Natural killer cell treated with Interleukin-12 subunit alpha and Interleukin-12 subunit beta and Interleukin-15 and Interleukin-18, amount 100 ng/mL, for 72 hours (primary cell): ENCODE data around the gene SMCR8. TPM values are rescaled to one million over a fixed set of nuclear protein-coding genes. Genes with fewer than 3 reads are reported as not detected.
A peak's percentile ranks its signal among the peaks of the same experiment; 100 is the strongest.
"Not testable (repeated sequence)": the region's sequence is repeated elsewhere in the genome, so short reads cannot be mapped to it uniquely, and the experiment has no call there.

Source experiments
- ATAC-seq, 2 donors: fragments of 150-1000 bp; cut with Tn5 transposase in 1 of 2; sonication (Bioruptor Pico), chemical (Tn5 transposase) in 1 of 2; 2 replicates each; pipeline ENCODE4 v1.10.0; 2021
- DNase-seq: peaks from one replicate; pipeline ENCODE4 v3.0.0; 2022; ENCODE audit warnings: low spot score
- H3K27ac Mint-ChIP-seq, 2 donors: 1 replicate in 1 of 2; 2 replicates in 1 of 2; pipeline ENCODE4 v1.8.0; 2022; ENCODE audit warnings: mixed read lengths in 2 of 2, mild to moderate bottlenecking in 1 of 2, moderate library complexity in 1 of 2
- H3K27me3 Mint-ChIP-seq, 2 donors: 1 replicate in 1 of 2; 2 replicates in 1 of 2; pipeline ENCODE4 v1.8.0; 2022; ENCODE audit warnings: mixed read lengths in 2 of 2
- H3K36me3 Mint-ChIP-seq: one replicate; pipeline ENCODE4 v1.8.0; 2022; ENCODE audit warnings: mixed read lengths
- H3K4me1 Mint-ChIP-seq, 2 donors: 1 replicate in 1 of 2; 2 replicates in 1 of 2; pipeline ENCODE4 v1.8.0; 2022; ENCODE audit warnings: low read depth in 2 of 2, mixed read lengths in 2 of 2, mild to moderate bottlenecking in 1 of 2
- H3K4me3 Mint-ChIP-seq: one replicate; pipeline ENCODE4 v1.8.0; 2022; ENCODE audit warnings: mixed read lengths
- H3K9me3 Mint-ChIP-seq: 2 replicates; pipeline ENCODE4 v1.8.0; 2022; ENCODE audit warnings: mixed read lengths
- total RNA-seq, 2 donors: library from RNA; stranded (reverse); gene quantifications; one replicate each; pipeline ENCODE4 v1.2.3, GENCODE V29; 2022

Gene SMCR8
- total RNA-seq, 2 donors from 2014 or later = 29.1 to 32.1 TPM

- no peaks in the 10 kb centered on the region for H3K36me3 Mint-ChIP-seq
- H3K4me1 Mint-ChIP-seq = peaks cover 26 to 30% of the 10 kb centered on the region in 2 donors
- no peak overlapping the region for H3K4me3 Mint-ChIP-seq
- DNase-seq (peak; percentile 45), ATAC-seq (no peak)
- no peaks in the 10 kb centered on the region for H3K27me3 Mint-ChIP-seq
- H3K27ac Mint-ChIP-seq = peak overlapping the region in 1 of 2 donors; percentile 26
- H3K9me3 Mint-ChIP-seq = no peaks in the 10 kb centered on the region
Observed at GRCh38 chr17:18323007-18323406, 7.9 kb downstream of the SMCR8 start.

DNA sequence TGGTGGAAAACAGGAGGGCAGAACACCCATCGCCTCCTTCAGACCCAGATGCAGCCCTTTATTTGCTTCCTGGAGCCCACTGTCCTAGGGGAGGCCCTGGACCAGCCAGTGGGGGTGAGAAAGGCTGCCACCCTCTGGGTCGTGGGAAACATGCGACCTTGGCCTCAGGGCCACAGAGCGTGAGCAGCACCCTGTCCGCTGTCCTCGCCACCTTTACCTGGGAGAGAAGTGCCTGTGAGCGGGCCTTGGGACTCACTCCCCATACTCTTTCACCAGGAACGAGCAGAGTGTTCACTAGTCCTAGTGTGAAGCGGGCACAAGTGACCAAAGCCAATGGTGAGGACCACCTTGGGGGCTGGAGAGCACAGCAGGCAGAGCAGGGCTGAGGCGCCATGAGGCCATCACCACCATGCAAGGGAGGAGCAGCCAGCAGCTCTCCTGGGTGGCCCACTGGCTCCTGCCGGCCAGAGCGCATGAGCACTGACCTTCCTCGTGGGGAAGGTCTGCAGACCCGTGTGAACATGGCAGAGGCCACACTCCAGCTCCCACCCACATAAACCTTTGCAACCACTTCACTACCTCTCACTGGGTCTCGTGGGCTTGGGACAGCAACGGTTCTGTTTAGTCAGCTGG is 8.5 kb downstream of the SMCR8 start:
- no peaks in the 10 kb centered on the region for H3K36me3 Mint-ChIP-seq
- no peaks in the 10 kb centered on the region for H3K9me3 Mint-ChIP-seq
- H3K27me3 Mint-ChIP-seq = no peaks in the 10 kb centered on the region
- ATAC-seq (no peak), DNase-seq (peak; percentile 22)
- H3K4me3 Mint-ChIP-seq = no peak overlapping the region
- H3K27ac Mint-ChIP-seq = peak overlapping the region in 1 of 2 donors; percentile 26
- H3K4me1 Mint-ChIP-seq = peaks cover 24 to 26% of the 10 kb centered on the region in 2 donors

DNA sequence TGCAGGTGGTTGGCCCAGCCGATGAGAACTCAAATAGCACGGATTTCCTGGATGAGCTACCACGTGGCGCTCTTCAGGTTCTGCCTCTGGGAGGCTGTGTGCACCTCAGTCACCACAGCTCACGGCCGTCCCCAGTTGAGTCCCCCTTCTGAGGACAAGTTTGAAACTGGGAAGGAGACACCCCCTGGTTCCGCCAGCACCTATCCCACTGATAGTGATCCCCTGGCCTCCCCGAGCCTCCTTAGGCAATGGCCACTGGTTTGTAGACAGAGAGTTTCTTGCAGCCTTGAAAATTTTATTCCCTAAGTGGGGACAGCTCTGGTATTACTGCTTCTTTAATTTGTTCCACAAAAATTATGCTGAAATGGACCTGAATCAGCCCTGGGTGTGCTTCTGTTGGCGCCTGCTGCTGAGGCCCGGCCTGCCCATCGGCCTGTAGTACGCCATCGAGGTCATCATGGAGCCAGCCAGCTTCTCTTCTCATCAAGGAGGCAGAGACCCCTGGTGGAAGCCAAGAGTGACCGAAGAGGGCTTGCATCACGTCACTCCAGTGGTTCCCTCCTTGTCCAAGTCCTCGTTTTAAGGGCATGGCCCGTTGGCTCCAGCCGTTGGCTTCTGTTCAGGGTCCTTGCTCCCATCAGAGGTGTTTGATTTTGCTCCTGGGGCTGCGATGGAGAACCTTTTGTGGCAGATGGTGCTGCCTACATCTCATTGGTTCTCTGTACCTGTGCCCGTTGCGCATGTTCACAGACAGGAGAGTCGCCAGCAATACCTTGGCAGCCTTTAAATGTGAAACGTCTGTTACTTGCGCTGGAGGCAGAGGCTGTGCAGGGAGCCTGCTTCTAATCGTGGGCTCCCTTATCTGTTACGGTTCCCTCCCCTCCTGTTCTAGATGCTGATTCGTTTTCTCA is 9.3 kb downstream of the SMCR8 start:
- Mint-ChIP-seq H3K4me3 (no peak overlapping the region), H3K27ac (no peak overlapping the region)

DNA sequence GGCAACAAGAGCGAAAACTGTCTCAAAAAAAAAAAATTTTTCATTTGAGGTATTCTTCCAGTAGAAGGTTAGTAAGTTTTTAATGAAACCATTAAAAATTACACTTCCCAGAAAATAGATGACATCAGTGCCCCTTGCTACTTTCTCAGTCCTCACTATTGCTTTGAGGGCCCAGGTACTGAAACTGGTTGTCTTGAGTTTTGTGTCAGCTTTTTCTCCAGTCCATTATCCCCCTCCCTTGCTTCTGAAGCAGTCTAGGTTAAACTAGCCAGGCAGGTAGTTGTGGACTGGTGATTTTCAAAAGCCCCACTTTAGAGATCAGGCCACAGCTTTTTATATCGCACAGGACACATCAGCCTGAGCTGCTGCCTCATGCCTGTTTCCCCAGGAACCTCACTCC is 10.9 kb downstream of the SMCR8 start:
- Mint-ChIP-seq H3K9me3 (no peaks in the 10 kb centered on the region), H3K27ac (no peak overlapping the region), H3K36me3 (no peaks in the 10 kb centered on the region), H3K4me1 (peaks cover 6% of the 10 kb centered on the region in 2 donors), H3K27me3 (no peaks in the 10 kb centered on the region), H3K4me3 (no peak overlapping the region)
- ATAC-seq = no peak
- DNase-seq = no peak

More for the DNA sequence above, 9.3 kb downstream of the SMCR8 start:
- ATAC-seq (no peak), DNase-seq (peak; percentile 28)
- Mint-ChIP-seq H3K27me3 (no peaks in the 10 kb centered on the region), H3K9me3 (no peaks in the 10 kb centered on the region), H3K4me1 (peaks cover 20 to 23% of the 10 kb centered on the region in 2 donors), H3K36me3 (no peaks in the 10 kb centered on the region)

DNA sequence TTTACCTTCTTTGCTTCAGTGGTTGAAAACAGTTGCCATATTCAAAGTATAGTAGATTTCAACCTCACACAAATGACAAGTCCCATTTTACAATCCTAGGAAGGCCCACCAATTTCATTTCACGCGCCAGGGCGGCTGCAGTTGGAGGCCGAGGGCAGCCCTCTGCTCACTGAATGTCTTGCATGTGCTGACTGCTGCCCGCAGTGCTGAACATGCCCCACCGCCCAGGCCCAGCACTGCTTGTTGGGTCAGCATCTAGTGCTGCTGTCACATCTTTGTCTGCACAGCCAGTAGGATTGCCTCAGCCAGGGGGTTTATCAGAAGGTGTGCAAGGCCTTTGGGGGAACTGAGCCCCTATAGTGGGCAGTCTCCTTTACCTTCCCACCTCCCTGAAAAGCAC is 11.5 kb downstream of the SMCR8 start:
- H3K27ac Mint-ChIP-seq = no peak overlapping the region
- DNase-seq (no peak), ATAC-seq (peak in 1 of 2 donors; percentile 30)
- no peaks in the 10 kb centered on the region for H3K9me3 Mint-ChIP-seq
- no peaks in the 10 kb centered on the region for H3K27me3 Mint-ChIP-seq
- no peaks in the 10 kb centered on the region for H3K36me3 Mint-ChIP-seq
- peaks cover 4 to 6% of the 10 kb centered on the region in 2 donors for H3K4me1 Mint-ChIP-seq
- no peak overlapping the region for H3K4me3 Mint-ChIP-seq

DNA sequence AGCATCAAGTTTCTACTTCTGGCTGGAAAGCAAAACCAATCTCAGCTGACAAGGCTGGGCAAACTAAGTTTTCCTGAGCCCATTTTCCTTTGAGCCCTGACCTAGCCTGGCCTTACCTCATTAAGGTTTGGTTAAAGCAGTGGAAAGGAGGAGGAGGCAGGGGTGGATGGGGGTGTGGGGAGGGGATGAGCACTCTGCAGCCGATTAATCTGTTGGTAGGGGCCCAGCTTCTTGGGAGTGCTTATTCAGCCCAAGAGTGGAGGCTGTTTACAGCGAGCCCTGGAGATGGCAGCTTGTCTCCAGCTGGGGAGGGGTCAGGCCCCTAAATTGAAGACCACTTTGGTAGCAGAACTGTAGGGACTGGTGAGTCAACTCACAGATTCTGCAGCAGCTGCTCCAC is 12.0 kb downstream of the SMCR8 start:
- no peaks in the 10 kb centered on the region for H3K9me3 Mint-ChIP-seq
- no peaks in the 10 kb centered on the region for H3K36me3 Mint-ChIP-seq
- H3K27me3 Mint-ChIP-seq = no peaks in the 10 kb centered on the region
- no peak overlapping the region for H3K4me3 Mint-ChIP-seq
- H3K27ac Mint-ChIP-seq = no peak overlapping the region
- ATAC-seq (no peak), DNase-seq (no peak)
- peaks cover 4 to 8% of the 10 kb centered on the region in 2 donors for H3K4me1 Mint-ChIP-seq

DNA sequence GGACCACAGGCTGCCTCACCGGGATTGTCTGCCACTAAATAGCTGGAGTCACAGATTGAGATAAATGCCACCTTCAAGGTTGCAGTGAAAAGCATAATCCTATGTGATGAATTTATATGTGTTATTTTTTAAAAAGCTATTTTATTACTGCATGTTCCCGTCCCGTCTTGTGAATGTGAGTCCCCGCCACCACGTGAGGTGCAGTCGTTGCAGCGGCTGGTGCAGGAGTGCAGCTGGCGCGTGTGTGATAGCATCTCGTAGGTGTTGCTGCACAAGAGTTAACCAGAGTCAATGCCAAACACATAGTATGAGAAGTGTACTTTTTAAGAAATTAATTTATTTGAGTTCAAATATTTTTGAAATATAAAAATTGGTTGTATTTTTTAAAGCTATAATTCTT is 12.5 kb downstream of the SMCR8 start:
- H3K27ac Mint-ChIP-seq = no peak overlapping the region
- no peak for ATAC-seq
- H3K9me3 Mint-ChIP-seq = no peaks in the 10 kb centered on the region
- peaks cover 9 to 11% of the 10 kb centered on the region in 2 donors for H3K4me1 Mint-ChIP-seq
- no peaks in the 10 kb centered on the region for H3K27me3 Mint-ChIP-seq
- H3K36me3 Mint-ChIP-seq = no peaks in the 10 kb centered on the region
- DNase-seq = no peak
- no peak overlapping the region for H3K4me3 Mint-ChIP-seq

- Mint-ChIP-seq H3K9me3 (no peaks in the 10 kb centered on the region), H3K4me1 (peaks cover 11 to 12% of the 10 kb centered on the region in 2 donors), H3K36me3 (no peaks in the 10 kb centered on the region), H3K27ac (no peak overlapping the region), H3K4me3 (no peak overlapping the region), H3K27me3 (no peaks in the 10 kb centered on the region)
- no peak for ATAC-seq
- DNase-seq = no peak
Observed at GRCh38 chr17:18328643-18329204, 13.6 kb downstream of the SMCR8 start.

GRCh38 chr17:18331879-18332278 is 16.8 kb downstream of the SMCR8 start:
- DNase-seq = no peak
- H3K4me1 Mint-ChIP-seq = peaks cover 9 to 12% of the 10 kb centered on the region in 2 donors
- H3K9me3 Mint-ChIP-seq = no peaks in the 10 kb centered on the region
- H3K36me3 Mint-ChIP-seq = no peaks in the 10 kb centered on the region
- no peak overlapping the region for H3K4me3 Mint-ChIP-seq
- peak overlapping the region in 1 of 2 donors; percentile 71 for H3K27ac Mint-ChIP-seq
- H3K27me3 Mint-ChIP-seq = no peaks in the 10 kb centered on the region
- no peak for ATAC-seq

- ATAC-seq = peak in 1 of 2 donors; percentile 50
- H3K4me3 Mint-ChIP-seq = no peak overlapping the region
- DNase-seq = no peak
- H3K27me3 Mint-ChIP-seq = no peaks in the 10 kb centered on the region
- H3K9me3 Mint-ChIP-seq = no peaks in the 10 kb centered on the region
- H3K27ac Mint-ChIP-seq = no peak overlapping the region
- H3K4me1 Mint-ChIP-seq = peaks cover 9 to 12% of the 10 kb centered on the region in 2 donors
- H3K36me3 Mint-ChIP-seq = no peaks in the 10 kb centered on the region
Observed at GRCh38 chr17:18332909-18333489, 17.9 kb downstream of the SMCR8 start.

- not testable (repeated sequence) for DNase-seq, H3K36me3 Mint-ChIP-seq, H3K27ac Mint-ChIP-seq, H3K9me3 Mint-ChIP-seq, H3K4me3 Mint-ChIP-seq, H3K4me1 Mint-ChIP-seq, ATAC-seq, H3K27me3 Mint-ChIP-seq
Observed at GRCh38 chr17:18338158-18338557, 23.1 kb downstream of the SMCR8 start.

GRCh38 chr17:18339933-18340332 is 24.8 kb downstream of the SMCR8 start:
- H3K27ac Mint-ChIP-seq = no peak overlapping the region
- DNase-seq (no peak), ATAC-seq (no peak)
- no peaks in the 10 kb centered on the region for H3K27me3 Mint-ChIP-seq
- H3K4me1 Mint-ChIP-seq = no peaks in the 10 kb centered on the region
- no peak overlapping the region for H3K4me3 Mint-ChIP-seq
- no peaks in the 10 kb centered on the region for H3K9me3 Mint-ChIP-seq
- peaks cover 6% of the 10 kb centered on the region for H3K36me3 Mint-ChIP-seq

- H3K4me1 Mint-ChIP-seq = no peaks in the 10 kb centered on the region
- no peak for DNase-seq
Observed at GRCh38 chr17:18344021-18344420, 28.9 kb downstream of the SMCR8 start.

DNA sequence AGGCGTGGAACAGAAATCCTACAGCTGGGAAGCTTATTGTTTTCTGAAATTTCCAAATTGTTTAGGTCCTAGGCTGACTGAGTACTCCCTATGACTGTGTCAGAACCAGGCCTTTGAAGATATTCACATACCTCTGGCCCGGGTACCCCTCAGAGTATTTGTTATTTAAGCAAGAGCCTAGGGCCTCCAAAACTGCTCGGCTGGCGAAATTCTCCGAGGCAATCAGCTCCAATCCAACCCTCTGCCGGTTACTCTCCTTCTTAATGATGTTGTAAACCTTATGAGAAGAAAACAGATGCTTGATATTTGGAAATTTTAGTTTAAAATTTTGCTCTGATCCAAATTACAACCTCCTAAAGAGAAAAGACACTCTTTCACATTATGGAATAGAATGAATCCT is 38.4 kb downstream of the SMCR8 start:
- Mint-ChIP-seq H3K27me3 (no peaks in the 10 kb centered on the region), H3K36me3 (no peaks in the 10 kb centered on the region), H3K27ac (no peak overlapping the region), H3K4me1 (no peaks in the 10 kb centered on the region), H3K9me3 (no peaks in the 10 kb centered on the region), H3K4me3 (no peak overlapping the region)
- no peak for DNase-seq
- ATAC-seq = no peak

More at GRCh38 chr17:18344021-18344420, 28.9 kb downstream of the SMCR8 start:
- no peaks in the 10 kb centered on the region for H3K27me3 Mint-ChIP-seq
- no peak for ATAC-seq
- H3K4me3 Mint-ChIP-seq = no peak overlapping the region
- H3K36me3 Mint-ChIP-seq = peaks cover 6% of the 10 kb centered on the region
- H3K9me3 Mint-ChIP-seq = no peaks in the 10 kb centered on the region
- no peak overlapping the region for H3K27ac Mint-ChIP-seq
